ENCODE data around the gene ATP1A1. TPM values are rescaled to one million over a fixed set of nuclear protein-coding genes. Genes with fewer than 3 reads are reported as not detected.

Gene ATP1A1
- total and polyA plus RNA-seq, 2 donors (not counting 1 experiment from before 2014, with no cell fraction given), result 141 to 230 TPM

DNA sequence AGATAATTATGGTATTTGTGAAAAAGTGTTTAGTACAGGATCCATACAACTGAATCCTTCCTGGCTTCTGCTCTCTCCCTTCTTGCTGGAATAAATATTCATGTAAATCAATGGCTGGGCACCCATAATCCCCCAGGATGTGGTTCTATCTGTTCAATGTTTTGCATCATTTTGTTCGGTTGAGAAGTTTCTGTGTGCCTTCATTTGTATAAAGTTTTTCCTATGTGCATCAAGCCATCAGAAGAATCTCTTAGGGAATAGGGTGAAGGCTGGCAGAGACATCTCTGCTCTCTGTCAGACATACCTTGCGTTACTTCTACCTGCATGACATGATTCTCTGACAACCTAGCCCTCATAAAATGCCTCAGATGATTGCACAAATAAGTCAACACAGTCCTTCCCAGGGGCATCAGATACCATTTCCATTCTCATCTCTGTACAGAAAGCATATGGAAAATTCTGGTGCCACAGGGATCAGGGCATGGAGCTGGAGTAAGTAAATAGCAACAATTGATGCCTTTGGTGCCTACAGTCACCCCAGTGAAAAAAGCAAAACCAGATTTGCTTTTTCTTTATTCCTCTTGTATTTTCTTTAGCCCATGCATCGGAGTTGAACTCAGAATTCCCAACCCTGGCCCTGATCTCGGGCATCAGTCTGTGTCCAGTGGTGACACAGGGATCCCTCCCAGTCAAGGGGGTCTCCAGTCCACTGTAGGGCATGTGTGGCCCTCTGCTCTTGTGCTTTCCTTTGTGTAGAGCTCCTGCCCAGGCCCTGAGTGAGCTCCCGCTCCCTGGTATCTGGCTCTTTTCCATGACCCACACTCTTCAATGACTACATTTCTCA, 39.7 kb upstream of the ATP1A1 start:
- H3K27ac ChIP-seq (ENCODE audit: insufficient read depth, low read length), result no peak overlapping the region
- no peak overlapping the region for H3K4me2 ChIP-seq (ENCODE audit: extremely low read depth, insufficient read depth, low read length)
- no peaks in the 10 kb centered on the region for H3K27me3 ChIP-seq (ENCODE audit: control insufficient read depth, insufficient read depth, low read length)
- DNase-seq (ENCODE audit: low read depth in 2 of 2), result no peak
- H3K79me2 ChIP-seq (ENCODE audit: control insufficient read depth, insufficient read depth, low read length), result no peaks in the 10 kb centered on the region
- no peak for TF ChIP-seq EZH2 (IDR thresholded peaks at IDR 0.05; ENCODE audit: low read length, missing control alignments)
- TF ChIP-seq, protein P1, sequence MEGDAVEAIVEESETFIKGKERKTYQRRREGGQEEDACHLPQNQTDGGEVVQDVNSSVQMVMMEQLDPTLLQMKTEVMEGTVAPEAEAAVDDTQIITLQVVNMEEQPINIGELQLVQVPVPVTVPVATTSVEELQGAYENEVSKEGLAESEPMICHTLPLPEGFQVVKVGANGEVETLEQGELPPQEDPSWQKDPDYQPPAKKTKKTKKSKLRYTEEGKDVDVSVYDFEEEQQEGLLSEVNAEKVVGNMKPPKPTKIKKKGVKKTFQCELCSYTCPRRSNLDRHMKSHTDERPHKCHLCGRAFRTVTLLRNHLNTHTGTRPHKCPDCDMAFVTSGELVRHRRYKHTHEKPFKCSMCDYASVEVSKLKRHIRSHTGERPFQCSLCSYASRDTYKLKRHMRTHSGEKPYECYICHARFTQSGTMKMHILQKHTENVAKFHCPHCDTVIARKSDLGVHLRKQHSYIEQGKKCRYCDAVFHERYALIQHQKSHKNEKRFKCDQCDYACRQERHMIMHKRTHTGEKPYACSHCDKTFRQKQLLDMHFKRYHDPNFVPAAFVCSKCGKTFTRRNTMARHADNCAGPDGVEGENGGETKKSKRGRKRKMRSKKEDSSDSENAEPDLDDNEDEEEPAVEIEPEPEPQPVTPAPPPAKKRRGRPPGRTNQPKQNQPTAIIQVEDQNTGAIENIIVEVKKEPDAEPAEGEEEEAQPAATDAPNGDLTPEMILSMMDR (conservative IDR thresholded peaks at IDR 0.05 in 1 of 2, IDR thresholded peaks at IDR 0.05 in 1 of 2; ENCODE audit: low read depth in 1 of 2, low read length in 2 of 2), result no peak
- H3K9me3 ChIP-seq (ENCODE audit: control insufficient read depth, insufficient read depth, low read depth, low read length), result no peaks in the 10 kb centered on the region
- no peak overlapping the region for H2AFZ ChIP-seq (ENCODE audit: low read length)
- no peak overlapping the region for H3K9ac ChIP-seq (ENCODE audit: insufficient read depth, low read length)
- no peaks in the 10 kb centered on the region for H3K4me1 ChIP-seq (ENCODE audit: control insufficient read depth, extremely low read depth, insufficient read depth, low read length)
- H3K4me3 ChIP-seq (replicated peaks in 1 of 4; ENCODE audit: control extremely low read depth in 1 of 4, insufficient read depth in 1 of 4, low read depth in 3 of 4, low read length in 4 of 4), result no peak overlapping the region
- H3K36me3 ChIP-seq (ENCODE audit: control insufficient read depth, insufficient read depth, low read length), result no peaks in the 10 kb centered on the region
- no peaks in the 10 kb centered on the region for H4K20me1 ChIP-seq (ENCODE audit: control insufficient read depth, extremely low read depth, insufficient read depth, low read length)

DNA sequence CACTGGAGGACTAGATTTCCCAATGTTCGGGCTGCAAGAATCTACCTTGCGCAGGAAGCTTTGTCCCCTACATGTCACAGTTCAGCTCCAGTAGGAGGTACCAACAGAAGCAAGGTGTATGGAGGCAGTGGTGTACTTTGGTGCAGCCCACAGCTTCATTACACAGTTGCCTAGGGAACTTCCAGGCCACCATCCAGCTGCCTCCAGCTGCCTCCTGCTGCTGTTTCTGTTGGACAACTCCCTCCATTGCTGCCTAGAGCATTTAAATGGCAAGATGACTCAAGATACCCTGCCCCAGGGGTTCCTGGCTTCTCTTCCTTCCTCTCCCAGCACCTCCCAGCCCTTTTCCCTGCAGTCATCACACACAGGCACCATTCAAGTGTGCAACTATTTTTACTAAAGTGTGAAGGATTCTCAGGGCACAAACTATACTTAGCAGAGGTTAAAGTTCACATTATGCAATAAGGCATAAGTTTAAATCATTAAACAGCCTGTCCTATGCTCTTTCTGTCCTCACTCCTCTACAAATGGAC, 39.0 kb upstream of the ATP1A1 start:
- peak in 1 of 2 donors; percentile 75 for DNase-seq (ENCODE audit: low read depth in 2 of 2)
- Histone ChIP-seq H3K79me2 (ENCODE audit: control insufficient read depth, insufficient read depth, low read length) (no peaks in the 10 kb centered on the region), H2AFZ (ENCODE audit: low read length) (no peak overlapping the region), H3K27ac (ENCODE audit: insufficient read depth, low read length) (no peak overlapping the region), H3K4me2 (ENCODE audit: extremely low read depth, insufficient read depth, low read length) (no peak overlapping the region), H3K9me3 (ENCODE audit: control insufficient read depth, insufficient read depth, low read depth, low read length) (no peaks in the 10 kb centered on the region), H3K36me3 (ENCODE audit: control insufficient read depth, insufficient read depth, low read length) (no peaks in the 10 kb centered on the region), H3K4me3 (replicated peaks in 1 of 4; ENCODE audit: control extremely low read depth in 1 of 4, insufficient read depth in 1 of 4, low read depth in 3 of 4, low read length in 4 of 4) (no peak overlapping the region), H3K27me3 (ENCODE audit: control insufficient read depth, insufficient read depth, low read length) (no peaks in the 10 kb centered on the region), H3K9ac (ENCODE audit: insufficient read depth, low read length) (no peak overlapping the region), H3K4me1 (ENCODE audit: control insufficient read depth, extremely low read depth, insufficient read depth, low read length) (no peaks in the 10 kb centered on the region), H4K20me1 (ENCODE audit: control insufficient read depth, extremely low read depth, insufficient read depth, low read length) (no peaks in the 10 kb centered on the region)
- no peak for TF ChIP-seq EZH2 (IDR thresholded peaks at IDR 0.05; ENCODE audit: low read length, missing control alignments)
- TF ChIP-seq, protein P1 (conservative IDR thresholded peaks at IDR 0.05 in 1 of 2, IDR thresholded peaks at IDR 0.05 in 1 of 2; ENCODE audit: low read depth in 1 of 2, low read length in 2 of 2), result no peak

DNA sequence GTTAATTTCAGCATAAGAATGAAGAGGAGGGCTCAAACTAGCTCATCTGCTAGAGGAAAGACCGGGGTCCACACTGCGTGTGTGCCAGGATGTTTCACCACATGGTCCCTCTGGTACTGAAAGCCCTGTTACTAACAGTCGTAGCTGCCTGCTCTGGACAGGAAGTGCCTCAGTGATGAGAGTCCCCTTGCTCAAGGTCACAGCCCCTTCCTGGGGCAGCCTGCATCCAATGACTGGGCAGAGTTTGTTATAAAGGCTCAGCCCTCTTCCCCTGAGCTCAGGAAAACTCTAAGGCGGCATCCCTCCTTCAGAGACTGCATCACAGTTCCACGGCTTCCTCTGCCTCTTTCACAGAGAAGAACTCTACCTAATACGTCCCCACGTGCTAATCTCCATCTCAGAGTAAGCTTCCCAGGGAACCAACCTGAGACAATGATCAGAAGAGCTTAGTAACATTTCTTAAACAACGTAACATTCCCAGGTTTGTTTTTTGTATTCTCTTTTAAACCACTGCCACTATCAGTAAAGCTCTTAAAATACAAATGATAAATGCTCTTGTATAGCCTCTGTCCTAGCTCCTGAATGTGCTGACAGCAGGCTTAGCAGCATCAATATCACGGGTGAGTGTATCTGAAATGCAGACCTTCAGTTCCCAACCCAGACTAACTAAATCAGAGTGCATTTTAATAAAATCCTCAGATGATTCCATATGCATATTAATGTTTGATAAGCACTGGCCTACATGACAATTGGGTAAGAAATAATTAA, 38.0 kb upstream of the ATP1A1 start:
- no peaks in the 10 kb centered on the region for H3K27me3 ChIP-seq (ENCODE audit: control insufficient read depth, insufficient read depth, low read length)
- no peak for DNase-seq (ENCODE audit: low read depth in 2 of 2)
- no peaks in the 10 kb centered on the region for H3K36me3 ChIP-seq (ENCODE audit: control insufficient read depth, insufficient read depth, low read length)
- no peaks in the 10 kb centered on the region for H3K79me2 ChIP-seq (ENCODE audit: control insufficient read depth, insufficient read depth, low read length)
- no peak overlapping the region for H3K9ac ChIP-seq (ENCODE audit: insufficient read depth, low read length)
- TF ChIP-seq EZH2 (IDR thresholded peaks at IDR 0.05; ENCODE audit: low read length, missing control alignments), result no peak
- TF ChIP-seq, protein P1 (conservative IDR thresholded peaks at IDR 0.05 in 1 of 2, IDR thresholded peaks at IDR 0.05 in 1 of 2; ENCODE audit: low read depth in 1 of 2, low read length in 2 of 2), result no peak
- no peak overlapping the region for H3K4me3 ChIP-seq (replicated peaks in 1 of 4; ENCODE audit: control extremely low read depth in 1 of 4, insufficient read depth in 1 of 4, low read depth in 3 of 4, low read length in 4 of 4)
- no peaks in the 10 kb centered on the region for H4K20me1 ChIP-seq (ENCODE audit: control insufficient read depth, extremely low read depth, insufficient read depth, low read length)
- no peak overlapping the region for H3K4me2 ChIP-seq (ENCODE audit: extremely low read depth, insufficient read depth, low read length)
- no peak overlapping the region for H3K27ac ChIP-seq (ENCODE audit: insufficient read depth, low read length)
- H3K9me3 ChIP-seq (ENCODE audit: control insufficient read depth, insufficient read depth, low read depth, low read length), result no peaks in the 10 kb centered on the region
- H2AFZ ChIP-seq (ENCODE audit: low read length), result no peak overlapping the region
- H3K4me1 ChIP-seq (ENCODE audit: control insufficient read depth, extremely low read depth, insufficient read depth, low read length), result no peaks in the 10 kb centered on the region
